Measurements from ENCODE around the gene AKAP13. TPM values are rescaled to one million over a fixed set of nuclear protein-coding genes. Genes with fewer than 3 reads are reported as not detected.
"Not testable (repeated sequence)": the region's sequence is repeated elsewhere in the genome, so short reads cannot be mapped to it uniquely, and the experiment has no call there.

Gene AKAP13
- polyA plus RNA-seq, 3 donors, result 42.2 to 83.3 (median 49.0) TPM

- not testable (repeated sequence) for H3K27ac ChIP-seq (ENCODE audit: low read depth, low read length)
- WGBS, 3 donors, result 92 to 100% (median 95%) methylated on average over 1 of the region's 1 CpG
These were observed 33.8 kb upstream of the AKAP13 start for GRCh38 chr15:85346462-85347084.

GRCh38 chr15:85347264-85348047, 32.9 kb upstream of the AKAP13 start:
- H3K27ac ChIP-seq (ENCODE audit: low read depth, low read length), result not testable (repeated sequence)
- 77 to 90% (median 78%) methylated on average over 5 of the region's 5 CpGs for WGBS, 3 donors

GRCh38 chr15:85348048-85348766, 32.2 kb upstream of the AKAP13 start:
- not testable (repeated sequence) for H3K27ac ChIP-seq (ENCODE audit: low read depth, low read length)
- 77 to 88% (median 82%) methylated on average over 8 of the region's 8 CpGs for WGBS, 3 donors

- WGBS, 3 donors, result 77 to 87% (median 78%) methylated on average over 4 of the region's 4 CpGs
- not testable (repeated sequence) for H3K27ac ChIP-seq (ENCODE audit: low read depth, low read length)
These were observed 31.3 kb upstream of the AKAP13 start for GRCh38 chr15:85349062-85349461.

GRCh38 chr15:85350395-85350794, 30.0 kb upstream of the AKAP13 start:
- H3K27ac ChIP-seq (ENCODE audit: low read depth, low read length), result no peak overlapping the region
- WGBS, 3 donors, result 82 to 88% (median 84%) methylated on average over 3 of the region's 3 CpGs

GRCh38 chr15:85351501-85351900, 28.9 kb upstream of the AKAP13 start:
- not testable (repeated sequence) for H3K27ac ChIP-seq (ENCODE audit: low read depth, low read length)
- WGBS, 3 donors, result 87 to 91% (median 89%) methylated on average over 8 of the region's 8 CpGs

- H3K27ac ChIP-seq (ENCODE audit: low read depth, low read length), result no peak overlapping the region
- 86 to 96% (median 91%) methylated on average over 4 of the region's 4 CpGs for WGBS, 3 donors
These were observed 28.4 kb upstream of the AKAP13 start for GRCh38 chr15:85351965-85352364.

- H3K27ac ChIP-seq (ENCODE audit: low read depth, low read length), result no peak overlapping the region
These were observed 26.9 kb upstream of the AKAP13 start for GRCh38 chr15:85353516-85353915.

GRCh38 chr15:85354461-85354860, 25.9 kb upstream of the AKAP13 start:
- WGBS, 3 donors, result 53 to 66% (median 55%) methylated on average over 4 of the region's 4 CpGs
- no peak overlapping the region for H3K27ac ChIP-seq (ENCODE audit: low read depth, low read length)

- H3K27ac ChIP-seq (ENCODE audit: low read depth, low read length), result no peak overlapping the region
- 54 to 87% (median 63%) methylated on average over 4 of the region's 4 CpGs for WGBS, 3 donors
These were observed 25.5 kb upstream of the AKAP13 start for GRCh38 chr15:85354948-85355347.

GRCh38 chr15:85356276-85356675, 24.1 kb upstream of the AKAP13 start:
- WGBS, 3 donors, result 36 to 61% (median 50%) methylated on average over 1 of the region's 1 CpG
- no peak overlapping the region for H3K27ac ChIP-seq (ENCODE audit: low read depth, low read length)

GRCh38 chr15:85361323-85361722, 19.1 kb upstream of the AKAP13 start:
- WGBS, 3 donors, result 79 to 85% (median 84%) methylated on average over 4 of the region's 4 CpGs
- H3K27ac ChIP-seq (ENCODE audit: low read depth, low read length), result no peak overlapping the region

GRCh38 chr15:85362436-85363081, 17.8 kb upstream of the AKAP13 start:
- no peak overlapping the region for H3K27ac ChIP-seq (ENCODE audit: low read depth, low read length)
- 70 to 93% (median 84%) methylated on average over 6 of the region's 6 CpGs for WGBS, 3 donors

- 86 to 95% (median 92%) methylated on average over 2 of the region's 2 CpGs for WGBS, 3 donors
- H3K27ac ChIP-seq (ENCODE audit: low read depth, low read length), result no peak overlapping the region
These were observed 14.4 kb upstream of the AKAP13 start for GRCh38 chr15:85365980-85366379.

GRCh38 chr15:85367741-85368140, 12.7 kb upstream of the AKAP13 start:
- WGBS, 3 donors, result 96 to 97% (median 96%) methylated on average over 4 of the region's 4 CpGs
- no peak overlapping the region for H3K27ac ChIP-seq (ENCODE audit: low read depth, low read length)

- 72 to 84% (median 81%) methylated on average over 4 of the region's 4 CpGs for WGBS, 3 donors
- no peak overlapping the region for H3K27ac ChIP-seq (ENCODE audit: low read depth, low read length)
These were observed 5.6 kb upstream of the AKAP13 start for GRCh38 chr15:85374831-85375230.

- no peak overlapping the region for H3K27ac ChIP-seq (ENCODE audit: low read depth, low read length)
- WGBS, 3 donors, result 82 to 89% (median 88%) methylated on average over 2 of the region's 2 CpGs
These were observed 3.1 kb upstream of the AKAP13 start for GRCh38 chr15:85377269-85377668.

GRCh38 chr15:85377986-85378385, 2.4 kb upstream of the AKAP13 start:
- 91 to 93% (median 93%) methylated on average over 6 of the region's 6 CpGs for WGBS, 3 donors
- H3K27ac ChIP-seq (ENCODE audit: low read depth, low read length), result no peak overlapping the region

Data from adipose tissue (tissue), 3 donors.